ENCODE results near the gene NKD1. TPM values are rescaled to one million over a fixed set of nuclear protein-coding genes. Genes with fewer than 3 reads are reported as not detected.

NKD1 gene
- polyA plus RNA-seq, 3 donors = 0.01 TPM; not detected in 2

GRCh38 chr16:50646345-50646744 lies 98.1 kb downstream of the NKD1 start:
- H2AFZ ChIP-seq (ENCODE audit: insufficient read depth, low read depth, low read length, poor library complexity, severe bottlenecking) = no peak overlapping the region

GRCh38 chr16:50651835-50652438 lies 103.7 kb downstream of the NKD1 start:
- DNase-seq = no peak
- Histone ChIP-seq H2AFZ (ENCODE audit: insufficient read depth, low read depth, low read length, poor library complexity, severe bottlenecking) (no peak overlapping the region), H4K20me1 (ENCODE audit: insufficient read depth, low read length) (no peaks in the 10 kb centered on the region), H3K4me2 (replicated peaks; ENCODE audit: extremely low read depth, low read length, poor library complexity, severe bottlenecking) (no peak overlapping the region), H3K36me3 (replicated peaks in 1 of 2; ENCODE audit: control insufficient read depth in 1 of 2, insufficient read depth in 2 of 2, low read length in 2 of 2) (no peaks in the 10 kb centered on the region), H3K27me3 (ENCODE audit: control insufficient read depth in 2 of 2, insufficient read depth in 2 of 2, low read length in 2 of 2) (no peaks in the 10 kb centered on the region), H3K9ac (ENCODE audit: insufficient read depth, low read length, poor library complexity, severe bottlenecking) (no peak overlapping the region), H3K9me3 (replicated peaks in 1 of 2; ENCODE audit: control insufficient read depth in 1 of 2, insufficient read depth in 1 of 2, low read length in 2 of 2) (peaks cover 0 to 6% of the 10 kb centered on the region in 2 donors), H3K27ac (ENCODE audit: low read depth in 1 of 2, low read length in 2 of 2) (no peak overlapping the region), H3K79me2 (ENCODE audit: insufficient read depth, low read length) (no peaks in the 10 kb centered on the region), H3K4me3 (replicated peaks in 1 of 3; ENCODE audit: low read depth in 2 of 3, low read length in 3 of 3) (no peak overlapping the region), H3K4me1 (ENCODE audit: control insufficient read depth in 1 of 2, insufficient read depth in 2 of 2, low read length in 2 of 2) (no peaks in the 10 kb centered on the region)
- Mint-ChIP-seq H3K27me3 (ENCODE audit: low read depth in 3 of 3) (peaks cover 0 to 7% (median 3%) of the 10 kb centered on the region in 3 donors), H3K4me3 (no peak overlapping the region), H3K36me3 (peaks cover 0 to 2% of the 10 kb centered on the region in 2 donors), H3K9me3 (peaks cover 4 to 6% (median 5%) of the 10 kb centered on the region in 7 donors), H3K4me1 (no peaks in the 10 kb centered on the region), H3K27ac (no peak overlapping the region)
- no peak for TF ChIP-seq CTCF (IDR thresholded peaks at IDR 0.05)
- intact Hi-C loops (cut with micrococcal nuclease) = no loop called here
- WGBS (ENCODE audit: insufficient coverage) = 100% methylated on average over 3 of the region's 3 CpGs

More at GRCh38 chr16:50646345-50646744, 98.1 kb downstream of the NKD1 start:
- H3K27ac ChIP-seq (ENCODE audit: low read depth in 1 of 2, low read length in 2 of 2) = no peak overlapping the region
- intact Hi-C loops (cut with micrococcal nuclease) = no loop called here
- no peaks in the 10 kb centered on the region for H4K20me1 ChIP-seq (ENCODE audit: insufficient read depth, low read length)
- no peaks in the 10 kb centered on the region for H3K36me3 Mint-ChIP-seq
- peaks cover 0 to 9% (median 3%) of the 10 kb centered on the region in 3 donors for H3K27me3 Mint-ChIP-seq (ENCODE audit: low read depth in 3 of 3)
- no peaks in the 10 kb centered on the region for H3K27me3 ChIP-seq (ENCODE audit: control insufficient read depth in 2 of 2, insufficient read depth in 2 of 2, low read length in 2 of 2)
- TF ChIP-seq CTCF (IDR thresholded peaks at IDR 0.05) = no peak
- H3K4me2 ChIP-seq (replicated peaks; ENCODE audit: extremely low read depth, low read length, poor library complexity, severe bottlenecking) = no peak overlapping the region
- H3K4me3 Mint-ChIP-seq = no peak overlapping the region
- H3K36me3 ChIP-seq (replicated peaks in 1 of 2; ENCODE audit: control insufficient read depth in 1 of 2, insufficient read depth in 2 of 2, low read length in 2 of 2) = no peaks in the 10 kb centered on the region
- no peaks in the 10 kb centered on the region for H3K9me3 Mint-ChIP-seq
- H3K4me3 ChIP-seq (replicated peaks in 1 of 3; ENCODE audit: low read depth in 2 of 3, low read length in 3 of 3) = no peak overlapping the region
- DNase-seq = no peak
- WGBS (ENCODE audit: insufficient coverage) = 93% methylated on average over 8 of the region's 8 CpGs
- no peaks in the 10 kb centered on the region for H3K4me1 ChIP-seq (ENCODE audit: control insufficient read depth in 1 of 2, insufficient read depth in 2 of 2, low read length in 2 of 2)
- H3K9me3 ChIP-seq (replicated peaks in 1 of 2; ENCODE audit: control insufficient read depth in 1 of 2, insufficient read depth in 1 of 2, low read length in 2 of 2) = no peaks in the 10 kb centered on the region
- H3K9ac ChIP-seq (ENCODE audit: insufficient read depth, low read length, poor library complexity, severe bottlenecking) = no peak overlapping the region
- no peak overlapping the region for H3K27ac Mint-ChIP-seq
- H3K4me1 Mint-ChIP-seq = no peaks in the 10 kb centered on the region
- H3K79me2 ChIP-seq (ENCODE audit: insufficient read depth, low read length) = no peaks in the 10 kb centered on the region
